Measurements from ENCODE around the gene TNRC18.
A peak's percentile ranks its signal among the peaks of the same experiment; 100 is the strongest.

The TNRC18 gene

GRCh38 chr7:5428478-5429252 is 5.0 kb upstream of the TNRC18 start:
- DNase-seq, result peak; percentile 51 to 63

- DNase-seq, result peak in 1 of 2 donors; percentile 38
Measured at GRCh38 chr7:5426226-5426475, 2.5 kb upstream of the TNRC18 start.

GRCh38 chr7:5425507-5426225 is 2.0 kb upstream of the TNRC18 start:
- peak; percentile 79 to 85 for DNase-seq

GRCh38 chr7:5424749-5425506 is 1.3 kb upstream of the TNRC18 start:
- DNase-seq, result peak in 1 of 2 donors; percentile 53

GRCh38 chr7:5423976-5424748 is 528 bp upstream of the TNRC18 start:
- peak; percentile 92 to 97 for DNase-seq

GRCh38 chr7:5422396-5423305 is 983 bp downstream of the TNRC18 start:
- DNase-seq, result no peak

- DNase-seq, result peak in 1 of 2 donors; percentile 40
Measured at GRCh38 chr7:5421714-5422395, 1.8 kb downstream of the TNRC18 start.

GRCh38 chr7:5420881-5421713 is 2.5 kb downstream of the TNRC18 start:
- DNase-seq, result peak in 1 of 2 donors; percentile 52

- peak in 1 of 2 donors; percentile 50 for DNase-seq
Measured at GRCh38 chr7:5420067-5420880, 3.4 kb downstream of the TNRC18 start.

DNA sequence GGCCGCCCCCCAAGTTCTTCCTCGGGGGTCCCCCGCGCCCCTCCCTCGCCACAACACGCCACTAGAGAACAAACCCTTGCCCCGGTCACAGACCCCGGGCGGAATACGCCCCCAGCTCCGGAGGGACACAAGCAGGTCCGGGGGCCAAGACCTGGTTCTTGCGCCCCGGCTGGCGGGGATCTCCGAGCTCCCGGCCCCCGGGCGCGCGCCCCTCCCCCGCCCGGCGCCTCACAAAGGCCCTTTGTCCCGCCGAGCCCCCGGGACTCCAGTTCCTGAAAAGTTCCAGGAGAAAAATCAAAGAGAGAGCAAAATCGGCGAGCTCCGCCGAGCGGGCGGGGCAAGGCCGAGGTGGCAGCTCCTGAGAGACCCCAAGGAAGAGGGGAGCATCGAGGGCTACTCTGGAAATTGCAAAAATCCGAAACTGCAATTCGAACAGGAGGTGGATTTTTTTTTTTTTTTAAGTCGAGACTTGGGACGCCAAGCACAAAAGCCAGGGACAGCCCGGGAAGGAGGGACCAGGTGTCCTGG is 4.0 kb downstream of the TNRC18 start:
- peak in 1 of 2 donors; percentile 58 for DNase-seq

GRCh38 chr7:5418285-5418582 is 5.4 kb downstream of the TNRC18 start:
- no peak for DNase-seq

- no peak for DNase-seq
Measured at GRCh38 chr7:5417106-5418071, 6.2 kb downstream of the TNRC18 start.

DNA sequence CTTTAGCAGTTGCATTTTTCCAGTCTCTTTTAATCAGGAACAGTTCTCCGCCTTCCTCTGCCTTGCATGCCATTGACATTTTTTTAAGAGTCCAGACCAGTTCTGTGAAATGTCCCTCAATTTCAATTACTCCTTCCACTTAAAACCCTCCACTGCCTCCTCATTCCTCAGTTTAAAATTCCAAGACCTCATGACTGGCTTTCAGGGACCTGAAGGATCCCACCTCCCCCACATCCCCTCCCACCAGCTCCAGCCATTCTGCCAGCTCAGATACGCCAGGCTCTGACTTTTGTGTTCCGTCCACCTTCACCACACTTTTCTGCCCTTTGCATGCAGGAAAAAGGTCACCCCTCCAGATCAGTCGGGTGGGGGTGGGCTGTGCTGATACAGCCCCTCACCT is 8.7 kb downstream of the TNRC18 start:
- no peak for DNase-seq

DNA sequence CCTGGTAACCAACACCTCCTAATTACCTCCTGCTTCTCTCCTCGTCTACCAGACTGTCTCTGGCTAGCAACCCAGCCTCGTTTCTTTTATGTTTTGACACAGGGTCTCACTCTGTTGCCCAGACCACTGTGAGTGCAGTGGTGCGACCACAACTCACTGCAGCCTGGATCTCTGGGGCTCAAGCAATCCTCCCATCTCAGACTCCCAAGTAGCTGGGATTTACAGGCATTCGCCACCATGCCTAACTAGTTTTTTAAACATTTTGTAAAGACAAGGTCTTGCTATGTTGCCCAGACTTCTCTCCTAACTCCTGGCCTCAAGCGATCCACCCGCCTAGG is 10.2 kb downstream of the TNRC18 start:
- no peak for DNase-seq

- DNase-seq, result no peak
Measured at GRCh38 chr7:5408777-5409176, 14.9 kb downstream of the TNRC18 start.

- no peak for DNase-seq
Measured at GRCh38 chr7:5406957-5407945, 16.4 kb downstream of the TNRC18 start.

DNA sequence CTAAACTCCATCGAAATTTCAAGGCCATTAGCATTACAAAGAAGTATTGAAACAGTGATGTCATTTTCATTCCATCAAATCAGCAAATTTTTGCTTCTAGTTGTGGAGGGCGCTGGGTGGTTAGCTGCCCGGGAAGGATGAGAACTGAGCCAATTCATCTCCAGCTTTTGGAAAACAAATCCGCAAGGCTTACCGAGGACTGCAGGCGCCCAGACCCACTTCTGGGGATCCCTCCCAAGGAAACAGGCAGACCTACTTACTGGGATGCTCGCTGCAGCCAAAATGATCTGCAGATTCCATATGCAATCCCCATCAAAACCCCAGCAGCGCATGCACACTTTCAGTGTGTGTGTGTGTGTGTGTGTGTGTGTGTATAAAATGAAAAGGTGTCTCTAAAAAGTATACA is 19.2 kb downstream of the TNRC18 start:
- no peak for DNase-seq

All from hippocampal formation (tissue), 2 donors.